AG04450 (cell line): Measurements from ENCODE around the gene RSAD1. TPM values are rescaled to one million over a fixed set of nuclear protein-coding genes. Genes with fewer than 3 reads are reported as not detected.
"Not testable (repeated sequence)": the region's sequence is repeated elsewhere in the genome, so short reads cannot be mapped to it uniquely, and the experiment has no call there.

Experiments used
- CTCF ChIA-PET: fragments of 300-600, 350-600 bp; formaldehyde crosslinking; extraction: SDS; loops from one replicate; lab custom pipeline; 2022; ENCODE audit warnings: antibody characterized with exemption, inconsistent platforms; lab: Charles Lee
- POLR2A ChIA-PET: fragments of 350-600 bp; formaldehyde crosslinking; extraction: SDS; loops from one replicate; lab custom pipeline; 2021; ENCODE audit warnings: antibody characterized with exemption, inconsistent platforms; lab: Yijun Ruan, JAX
- DNase-seq: peaks from one replicate; pipeline ENCODE4 v3.0.0-alpha.2; 2011; ENCODE audit warnings: low read depth, low spot score
- H3K27ac ChIP-seq: one replicate; pipeline ENCODE4 v1.5.1; 2012; ENCODE audit warnings: low read depth, low read length, control low read depth
- H3K27me3 ChIP-seq: one replicate; pipeline ENCODE4 v1.6.0; 2012; ENCODE audit warnings: low read length; ENCODE audit not compliant: control insufficient read depth, insufficient read depth
- H3K4me3 ChIP-seq: 2 replicates; pipeline ENCODE4 v1.5.1; 2011; ENCODE audit warnings: mild to moderate bottlenecking, low read depth, low read length, control low read depth
- H3K9me3 ChIP-seq: 2 replicates; pipeline ENCODE4 v1.5.1; 2012; ENCODE audit warnings: low read length; ENCODE audit not compliant: control insufficient read depth, insufficient read depth
- CTCF ChIP-seq: IDR thresholded peaks from 2 replicates; pipeline ENCODE4 v1.5.1; 2011; ENCODE audit warnings: low read depth, low read length, control low read depth, inconsistent platforms
- polyA plus RNA-seq: library from polyadenylated mRNA; depleted of rRNA; stranded (reverse); fragments of >200 nt; gene quantifications from 2 replicates; pipeline ENCODE4 v1.2.3, GENCODE V29; 2011

The RSAD1 gene
- polyA plus RNA-seq, 1 experiment = 15.5 TPM

GRCh38 chr17:50475362-50475761 is 3.3 kb upstream of the RSAD1 start:
- CTCF ChIA-PET = interaction anchor here (0.7 to 1.8 kb wide), 2 partner anchors 78 to 313 kb away, joined by 4 to 8 read pairs; partner anchors contain the start of gene LRRC59

GRCh38 chr17:50475775-50476544 is 2.7 kb upstream of the RSAD1 start:
- ChIA-PET POLR2A (interaction anchor here (0.6 kb wide), 1 partner anchor 297 kb away, joined by 3 read pairs; no protein-coding TSS in a partner anchor), CTCF (interaction anchor here (1.8 kb wide), 1 partner anchor 79 kb away, joined by 8 read pairs; the partner anchor contains the start of gene LRRC59)
- H3K9me3 ChIP-seq, H3K4me3 ChIP-seq, H3K27me3 ChIP-seq, DNase-seq, H3K27ac ChIP-seq: not testable (repeated sequence)

More at GRCh38 chr17:50475362-50475761, 3.3 kb upstream of the RSAD1 start:
- POLR2A ChIA-PET = no interaction called here
- TF ChIP-seq CTCF = no peak
- no peak overlapping the region for H3K4me3 ChIP-seq
- H3K27ac ChIP-seq = no peak overlapping the region
- H3K9me3 ChIP-seq = no peaks in the 10 kb centered on the region; the same call in 1 of the 2 replicates
- no peak for DNase-seq
- no peaks in the 10 kb centered on the region for H3K27me3 ChIP-seq

- CTCF ChIA-PET = interaction anchor here (1.2 kb wide), 1 partner anchor 114 kb away, joined by 5 read pairs; no protein-coding TSS in a partner anchor
- no peak for TF ChIP-seq CTCF
- DNase-seq = no peak
- H3K27me3 ChIP-seq = no peaks in the 10 kb centered on the region
- no peaks in the 10 kb centered on the region; the same call in 1 of the 2 replicates for H3K9me3 ChIP-seq
- POLR2A ChIA-PET = interaction anchor here (0.6 to 0.7 kb wide), 2 partner anchors 79 to 296 kb away, joined by 3 read pairs; no protein-coding TSS in a partner anchor
- no peak overlapping the region for H3K27ac ChIP-seq
- H3K4me3 ChIP-seq = no peak overlapping the region
These were observed 1.9 kb upstream of the RSAD1 start for GRCh38 chr17:50476545-50477315.

- H3K27ac ChIP-seq = peak overlapping the region; percentile 61
These were observed 684 bp upstream of the RSAD1 start for GRCh38 chr17:50477976-50478375.

More at GRCh38 chr17:50477976-50478375, 684 bp upstream of the RSAD1 start:
- no peak for DNase-seq
- no peaks in the 10 kb centered on the region; the same call in 1 of the 2 replicates for H3K9me3 ChIP-seq
- ChIA-PET POLR2A (interaction anchor here (0.6 kb wide), 1 partner anchor 861 kb away, joined by 3 read pairs; no protein-coding TSS in a partner anchor), CTCF (interaction anchor here (0.6 to 2.4 kb wide), 21 partner anchors 10 to 405 kb away, joined by 3 to 28 read pairs (median 6); partner anchors contain the start of gene LRRC59)
- TF ChIP-seq CTCF = no peak
- H3K27me3 ChIP-seq = no peaks in the 10 kb centered on the region
- H3K4me3 ChIP-seq = peak overlapping the region; percentile 88
